Activated CD8-positive, alpha-beta memory T cell treated with anti-CD3 and anti-CD28 coated beads, Interleukin-2, amount 50 U/mL, for 4 hours (primary cell): ENCODE measurements around the gene ABCA9.
"Not testable (repeated sequence)": the region's sequence is repeated elsewhere in the genome, so short reads cannot be mapped to it uniquely, and the experiment has no call there.

Experiments
- DNase-seq: peaks from one replicate; pipeline ENCODE4 v3.0.0-alpha.2; 2020

The ABCA9 gene

DNA sequence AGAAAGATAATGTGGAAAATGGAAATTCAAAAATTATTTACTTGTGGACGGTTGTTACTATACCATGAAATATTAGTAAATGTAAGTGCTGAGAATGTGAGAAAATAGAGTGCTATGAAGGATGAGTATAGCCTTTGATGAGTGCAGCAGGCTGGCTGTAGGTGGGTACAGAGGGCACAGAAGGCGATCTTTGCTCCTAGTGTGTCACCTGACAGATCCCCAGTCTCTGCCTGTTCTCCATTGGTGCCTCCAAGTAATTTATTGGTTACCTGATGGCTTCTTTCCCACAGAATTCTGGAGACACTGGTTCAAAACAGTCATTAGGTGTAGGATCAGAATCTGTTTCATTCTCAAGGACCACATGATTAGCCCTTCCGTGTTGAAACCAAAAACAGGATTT is 28.9 kb downstream of the ABCA9 start:
- no peak for DNase-seq

DNA sequence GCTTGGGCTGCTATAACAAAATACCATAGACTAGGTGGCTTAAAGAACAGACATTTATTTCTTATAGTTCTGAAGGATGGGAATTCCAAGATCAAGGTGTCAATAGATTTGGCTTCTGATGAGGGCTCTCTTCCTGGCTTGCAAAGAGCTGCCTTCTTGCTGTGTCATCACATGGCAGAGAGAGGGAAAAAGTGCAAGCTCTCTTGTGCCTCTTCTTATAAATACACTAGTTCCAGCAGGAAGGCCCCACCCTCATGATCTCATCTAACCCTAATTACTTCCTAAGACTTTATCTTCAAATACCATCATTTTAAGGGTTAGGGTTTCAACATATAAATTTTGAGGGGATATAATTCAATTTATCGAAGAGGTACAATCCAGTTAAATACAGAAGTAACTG is 30.6 kb downstream of the ABCA9 start:
- DNase-seq = no peak

GRCh38 chr17:69018687-69019086 is 42.0 kb downstream of the ABCA9 start:
- DNase-seq = no peak

GRCh38 chr17:69018022-69018615 is 42.6 kb downstream of the ABCA9 start:
- no peak for DNase-seq

- DNase-seq = no peak
Measured at GRCh38 chr17:69015631-69016030, 45.1 kb downstream of the ABCA9 start.

DNA sequence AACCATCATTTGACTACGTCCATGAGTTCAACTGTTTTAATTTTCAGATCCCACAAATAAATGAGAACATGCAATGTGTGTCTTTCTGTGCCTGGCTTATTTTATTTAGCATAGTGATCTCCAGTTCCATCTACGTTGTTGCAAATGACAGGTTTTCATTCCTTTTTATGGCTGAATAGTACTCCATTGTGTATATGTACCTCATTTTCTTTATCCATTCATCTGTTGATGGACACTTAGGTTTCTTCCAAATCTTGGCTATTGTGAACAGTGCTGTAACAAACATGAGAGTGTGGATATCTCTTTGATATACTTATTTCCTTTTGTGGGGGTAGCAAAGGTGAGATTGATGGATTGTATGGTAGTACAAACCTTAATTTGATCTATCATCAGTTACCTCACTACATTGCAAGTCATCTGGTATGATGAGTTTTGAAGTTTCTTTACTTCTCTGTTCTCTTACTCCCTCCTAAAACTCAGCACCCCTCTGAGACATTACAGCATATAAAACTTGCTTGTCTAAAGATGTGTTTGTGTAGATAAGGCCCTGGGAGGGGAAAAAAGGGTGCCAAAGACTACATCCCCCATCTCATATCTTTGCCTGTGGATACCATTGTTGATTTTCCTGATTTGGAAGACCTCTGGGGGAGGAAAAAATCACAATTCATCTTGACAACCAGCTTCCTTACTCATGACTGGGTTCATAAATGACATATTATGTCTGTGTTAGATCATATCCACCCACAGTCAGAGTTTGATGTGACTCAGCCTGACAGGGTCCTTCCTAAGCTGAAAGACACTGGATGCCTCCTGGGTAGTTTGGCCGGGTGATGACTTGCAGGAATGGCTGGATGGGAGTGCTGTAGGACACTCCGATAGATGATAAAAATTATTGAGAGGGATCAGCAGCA is 47.6 kb downstream of the ABCA9 start:
- DNase-seq = no peak

DNA sequence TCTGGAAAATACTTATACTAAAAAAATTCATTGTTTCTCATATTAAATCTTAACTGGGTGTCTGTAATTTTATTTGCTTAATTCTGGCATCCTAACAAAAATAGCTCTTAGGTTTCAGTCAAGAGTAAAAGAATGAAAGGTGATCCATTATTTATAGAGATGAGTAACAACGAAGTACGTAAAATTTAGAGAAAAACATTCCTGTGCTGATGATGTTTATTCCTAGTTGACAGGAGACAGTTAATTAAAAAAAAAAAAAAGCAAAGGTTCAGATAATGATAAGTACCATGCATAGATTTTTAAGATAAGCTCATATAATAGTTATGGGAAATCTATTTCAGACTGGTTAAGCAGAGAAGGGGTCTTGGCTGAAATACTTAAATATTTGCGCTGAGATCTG is 50.8 kb downstream of the ABCA9 start:
- no peak for DNase-seq

DNA sequence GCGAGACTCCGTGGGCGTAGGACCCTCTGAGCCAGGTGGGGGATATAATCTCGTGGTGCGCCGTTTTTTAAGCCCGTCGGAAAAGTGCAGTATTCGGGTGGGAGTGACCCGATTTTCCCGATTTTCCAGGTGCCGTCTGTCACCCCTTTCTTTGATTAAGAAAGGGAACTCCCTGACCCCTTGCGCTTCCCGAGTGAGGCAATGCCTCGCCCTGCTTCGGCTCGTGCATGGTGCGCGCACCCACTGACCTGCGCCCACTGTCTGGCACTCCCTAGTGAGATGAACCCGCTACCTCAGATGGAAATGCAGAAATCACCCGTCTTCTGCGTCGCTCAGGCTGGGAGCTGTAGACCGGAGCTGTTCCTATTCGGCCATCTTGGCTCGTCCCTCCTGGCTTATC is 56.0 kb downstream of the ABCA9 start:
- not testable (repeated sequence) for DNase-seq

DNA sequence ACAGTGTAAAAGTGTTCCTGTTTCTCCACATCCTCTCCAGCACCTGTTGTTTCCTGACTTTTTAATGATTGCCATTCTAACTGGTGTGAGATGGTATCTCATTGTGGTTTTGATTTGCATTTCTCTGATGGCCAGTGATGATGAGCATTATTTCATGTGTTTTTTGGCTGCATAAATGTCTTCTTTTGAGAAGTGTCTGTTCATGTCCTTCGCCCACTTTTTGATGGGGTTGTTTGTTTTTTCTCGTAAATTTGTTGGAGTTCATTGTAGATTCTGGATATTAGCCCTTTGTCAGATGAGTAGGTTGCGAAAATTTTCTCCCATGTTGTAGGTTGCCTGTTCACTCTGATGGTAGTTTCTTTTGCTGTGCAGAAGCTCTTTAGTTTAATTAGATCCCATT is 61.0 kb downstream of the ABCA9 start:
- not testable (repeated sequence) for DNase-seq

DNA sequence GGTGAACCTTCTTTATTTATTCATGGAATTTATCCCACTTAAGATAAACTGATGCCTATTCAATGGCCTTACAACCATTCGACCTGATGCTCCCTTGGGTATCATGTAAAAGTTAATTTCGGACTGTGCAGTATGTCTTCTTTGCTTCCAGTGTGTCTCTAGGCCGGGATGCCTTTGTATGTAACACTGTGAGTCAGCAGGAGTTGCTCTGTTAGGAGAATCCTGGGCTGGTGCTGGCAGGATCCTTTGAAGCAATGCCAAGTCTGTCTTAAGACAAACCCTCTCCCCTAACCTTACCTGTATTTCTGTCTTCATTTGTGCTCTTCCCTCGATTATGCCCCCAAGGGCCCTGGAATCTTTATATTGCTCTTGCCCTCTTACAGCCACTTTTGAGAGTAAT is 67.6 kb downstream of the ABCA9 start:
- DNase-seq = no peak

GRCh38 chr17:68987966-68988365 is 72.8 kb downstream of the ABCA9 start:
- no peak for DNase-seq

DNA sequence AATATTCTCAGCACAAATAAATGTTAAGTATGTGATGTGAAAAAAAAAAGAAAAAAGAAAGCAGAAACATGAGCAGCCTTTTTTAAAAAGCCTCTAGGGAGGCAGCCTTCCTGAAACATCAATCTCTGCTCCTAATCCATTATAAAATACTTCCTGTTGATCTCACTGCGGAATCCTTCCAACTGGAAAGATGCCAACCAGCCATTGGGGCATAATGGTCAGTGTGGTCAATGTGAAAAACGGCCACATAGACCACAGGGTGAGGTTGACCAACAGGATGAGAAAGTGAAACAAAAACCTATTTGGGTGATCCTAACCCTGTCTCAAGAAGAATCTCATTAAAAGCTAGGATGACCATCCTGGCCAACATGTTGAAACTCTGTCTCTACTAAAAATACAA is 79.4 kb downstream of the ABCA9 start:
- no peak for DNase-seq

DNA sequence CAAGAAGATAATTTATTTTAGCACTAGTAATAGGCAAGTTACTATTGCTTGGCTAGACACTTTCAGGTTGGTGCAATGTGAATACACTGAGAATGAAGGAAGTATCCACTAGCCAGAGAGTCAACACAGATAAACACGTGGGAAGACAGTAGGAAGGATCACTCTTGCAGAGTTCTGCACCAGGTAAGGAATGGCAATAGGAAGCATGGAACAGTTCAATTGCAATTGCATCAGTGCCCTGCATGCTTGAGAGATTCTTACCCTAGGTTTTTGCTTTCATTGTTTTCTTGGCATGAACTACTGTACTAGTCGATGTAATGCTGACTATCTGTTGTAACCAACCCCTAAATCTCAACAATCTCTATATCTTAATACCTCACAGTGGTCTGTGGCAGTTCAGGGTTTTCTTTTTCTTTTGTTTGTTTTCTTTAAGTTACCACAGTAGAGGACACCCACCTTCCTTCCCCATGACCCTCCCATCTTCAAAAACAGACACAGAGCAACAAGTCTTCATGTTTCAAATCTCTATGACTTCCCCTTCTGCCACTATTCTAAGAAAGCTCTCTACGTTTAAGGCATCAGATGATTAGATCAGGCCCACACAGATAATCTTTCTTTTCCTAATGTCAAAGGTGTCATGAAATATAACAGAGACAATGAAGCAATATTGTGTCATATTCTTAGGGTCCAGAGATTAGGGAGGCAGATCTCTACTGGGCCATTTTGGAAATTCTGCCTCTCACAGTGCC is 87.5 kb downstream of the ABCA9 start:
- DNase-seq = no peak

DNA sequence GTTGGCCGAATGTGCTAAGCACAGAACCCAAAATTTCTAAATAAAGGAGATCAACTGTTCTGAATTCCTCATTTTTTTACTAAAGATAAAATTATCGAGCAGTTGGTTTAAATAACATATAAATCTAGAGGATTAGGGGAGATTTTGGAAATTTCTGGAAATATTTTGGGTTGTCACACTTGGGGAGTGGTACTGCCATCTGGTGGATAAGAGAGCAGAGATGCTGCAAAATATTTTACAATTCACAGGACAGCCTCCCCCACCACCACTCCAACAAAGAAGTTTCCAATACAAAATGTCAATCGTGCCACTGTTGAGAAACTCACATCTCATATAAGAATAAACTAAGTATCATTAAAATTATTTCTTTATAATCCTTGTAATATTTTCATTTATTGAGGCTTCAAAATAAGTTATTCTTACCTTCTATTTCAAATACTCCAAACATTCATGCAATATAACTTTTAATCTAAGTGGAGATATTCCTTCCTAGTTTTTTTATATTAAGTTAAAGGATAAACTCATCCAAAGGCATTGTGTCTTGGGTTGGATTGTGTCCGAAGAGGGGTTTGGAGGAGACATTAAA is 88.5 kb downstream of the ABCA9 start:
- DNase-seq = no peak

- no peak for DNase-seq
Measured at GRCh38 chr17:68969101-68969500, 91.6 kb downstream of the ABCA9 start.

DNA sequence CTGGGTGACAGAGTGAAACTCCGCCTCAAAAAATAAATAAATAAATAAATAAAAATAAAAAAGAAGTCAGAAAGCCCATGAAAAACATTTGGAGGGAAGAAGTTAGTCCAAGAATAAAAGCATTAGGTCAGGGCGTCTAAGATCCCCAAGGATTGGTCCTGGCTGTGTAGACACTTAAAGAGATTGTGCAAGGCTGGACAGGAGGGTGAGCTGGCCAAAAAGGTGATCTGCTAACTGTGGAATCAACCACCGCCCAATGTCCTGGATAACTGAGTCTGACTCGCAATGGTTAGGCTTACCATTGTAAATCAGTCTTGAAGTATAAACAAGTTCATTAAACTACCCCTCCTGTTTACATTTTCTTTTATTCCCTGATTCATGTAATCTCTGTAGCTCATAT is 96.8 kb downstream of the ABCA9 start:
- no peak for DNase-seq

GRCh38 chr17:68961214-68961882 is 99.4 kb downstream of the ABCA9 start:
- no peak for DNase-seq

DNA sequence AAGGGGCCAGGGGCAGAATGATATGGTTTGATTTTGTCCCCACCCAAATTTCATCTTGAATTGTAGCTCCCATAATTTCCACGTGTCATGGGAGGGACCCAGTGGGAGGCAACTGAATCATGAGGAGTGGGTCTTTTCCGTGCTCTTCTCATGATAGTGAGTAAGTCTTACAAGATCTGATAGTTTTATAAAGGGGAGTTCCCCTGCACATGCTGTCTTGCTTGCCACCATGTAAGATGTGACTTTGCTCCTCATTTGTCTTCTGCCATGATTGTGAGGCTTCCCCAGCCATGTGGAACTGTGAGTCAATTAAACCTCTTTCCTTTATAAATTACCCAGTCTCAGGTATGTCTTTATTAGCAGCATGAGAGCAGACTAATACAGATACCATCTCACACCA is 101.6 kb downstream of the ABCA9 start:
- DNase-seq = not testable (repeated sequence)

DNA sequence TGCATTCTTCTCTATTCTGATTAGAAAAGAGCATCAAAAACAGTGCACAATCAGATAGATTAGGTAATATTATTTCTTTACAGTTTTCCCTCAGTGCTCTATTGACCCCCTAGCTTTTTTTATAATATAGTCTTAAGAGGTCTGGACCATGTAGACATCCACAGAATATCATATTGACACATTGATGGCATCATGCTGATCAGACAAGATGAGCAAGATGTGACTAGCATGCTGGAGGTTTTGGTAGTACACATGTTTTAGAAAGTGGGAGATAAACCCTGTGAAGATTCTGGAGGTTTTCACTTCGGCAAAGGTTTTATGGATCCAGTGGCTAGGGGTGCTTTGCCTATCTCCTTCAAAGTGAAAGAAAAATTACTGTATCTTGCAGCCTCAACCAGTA is 102.8 kb downstream of the ABCA9 start:
- DNase-seq = no peak

GRCh38 chr17:68955181-68955841 is 105.4 kb downstream of the ABCA9 start, which contains the start of gene ABCA8:
ABCA8 (minus strand) TSS chr17:68955392; CDS start chr17:68942034, 13,358 bp downstream.
- DNase-seq = no peak

DNA sequence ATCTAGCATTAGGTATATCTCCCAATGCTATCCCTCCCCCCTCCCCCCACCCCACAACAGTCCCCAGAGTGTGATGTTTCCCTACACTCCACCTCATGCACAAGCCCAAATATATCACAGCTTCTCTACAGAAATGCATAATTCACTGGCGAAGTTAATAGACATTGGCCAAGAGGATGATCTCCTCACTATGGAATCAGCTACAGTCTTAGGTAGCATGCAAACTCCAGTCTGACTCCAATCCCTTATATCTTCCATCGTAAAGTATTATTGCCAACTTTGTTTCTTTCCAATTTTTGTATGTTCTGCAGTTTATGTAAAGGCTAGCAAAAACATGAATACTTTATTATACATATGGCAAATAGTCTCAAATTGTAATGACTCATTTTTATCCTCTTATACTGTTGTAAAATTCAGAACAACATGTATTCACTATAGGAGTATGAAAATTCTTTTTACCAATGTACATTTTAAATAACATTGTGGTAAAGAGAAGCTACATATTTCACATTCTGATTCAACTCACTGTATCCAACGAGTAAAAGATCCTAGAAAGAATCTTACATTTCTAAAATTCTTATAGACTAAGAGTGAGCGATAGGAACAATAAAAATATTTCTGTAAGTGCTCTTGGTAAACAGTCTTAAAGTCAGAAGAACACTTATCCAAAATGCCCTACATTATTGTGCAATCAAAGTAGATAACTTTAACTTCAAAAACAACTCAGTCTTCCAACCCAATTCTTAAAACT is 106.4 kb downstream of the ABCA9 start:
- DNase-seq = no peak
